Trophoblast cell (in vitro differentiated cells and primary cell): ENCODE data around the gene MAP2K6.

Source experiments
- DNase-seq, 2 donors: peaks; one replicate each; pipeline ENCODE4 v3.0.0-alpha.2; 2016
- H2AFZ ChIP-seq: 2 replicates; pipeline ENCODE4 v1.6.1; 2013; ENCODE audit warnings: low read length, moderate library complexity, mild to moderate bottlenecking; ENCODE audit not compliant: insufficient read depth, poor library complexity
- H2AK5ac ChIP-seq: 2 replicates; pipeline ENCODE4 v1.6.1; 2013; ENCODE audit warnings: mild to moderate bottlenecking, low read length
- H2BK120ac ChIP-seq: 2 replicates; pipeline ENCODE4 v1.6.1; 2013; ENCODE audit warnings: low read length, mild to moderate bottlenecking, moderate library complexity; ENCODE audit not compliant: insufficient read depth, poor library complexity
- H2BK12ac ChIP-seq: 2 replicates; pipeline ENCODE4 v1.6.1; 2013; ENCODE audit warnings: mild to moderate bottlenecking, low read length, moderate library complexity
- H2BK5ac ChIP-seq: 2 replicates; pipeline ENCODE4 v1.6.1; 2013; ENCODE audit warnings: low read length, low read depth, moderate library complexity, mild to moderate bottlenecking; ENCODE audit not compliant: poor library complexity
- H3K14ac ChIP-seq: 2 replicates; pipeline ENCODE4 v1.6.1; 2013; ENCODE audit warnings: mild to moderate bottlenecking, low read length
- H3K18ac ChIP-seq: 2 replicates; pipeline ENCODE4 v1.6.1; 2013; ENCODE audit warnings: mild to moderate bottlenecking, low read length
- H3K23ac ChIP-seq: 2 replicates; pipeline ENCODE4 v1.6.1; 2013; ENCODE audit warnings: low read length
- H3K27ac ChIP-seq: 2 replicates; pipeline ENCODE4 v1.5.1; 2013; ENCODE audit warnings: low read depth, mild to moderate bottlenecking, inconsistent platforms, low read length, moderate library complexity
- H3K27me3 ChIP-seq: 2 replicates; pipeline ENCODE4 v1.6.1; 2013; ENCODE audit warnings: inconsistent platforms, mild to moderate bottlenecking, low read length, moderate library complexity; ENCODE audit not compliant: insufficient read depth
- H3K36me3 ChIP-seq, 2 experiments: 1 replicate in 1 of 2; 2 replicates in 1 of 2; pipeline ENCODE4 v1.6.1; 2013; ENCODE audit warnings: low read length in 2 of 2, mild to moderate bottlenecking in 2 of 2, moderate library complexity in 1 of 2; ENCODE audit not compliant: insufficient read depth in 2 of 2, control insufficient read depth in 1 of 2
- H3K4ac ChIP-seq: 2 replicates; pipeline ENCODE4 v1.6.1; 2013; ENCODE audit warnings: low read depth, mild to moderate bottlenecking, low read length, moderate library complexity
- H3K4me1 ChIP-seq, 2 experiments: 1 replicate in 1 of 2; 2 replicates in 1 of 2; pipeline ENCODE4 v1.6.1; 2013; ENCODE audit warnings: low read length in 2 of 2, mild to moderate bottlenecking in 2 of 2, moderate library complexity in 1 of 2; ENCODE audit not compliant: insufficient read depth in 2 of 2, control insufficient read depth in 1 of 2
- H3K4me2 ChIP-seq: 2 replicates; pipeline ENCODE4 v1.6.1; 2013; ENCODE audit warnings: inconsistent platforms, mild to moderate bottlenecking, low read length, moderate library complexity
- H3K4me3 ChIP-seq: 2 replicates; pipeline ENCODE4 v1.5.1; 2013; ENCODE audit warnings: mild to moderate bottlenecking, low read depth, low read length, inconsistent platforms
- H3K79me1 ChIP-seq: one replicate; pipeline ENCODE4 v1.6.1; 2013; ENCODE audit warnings: low read length
- H3K79me2 ChIP-seq: 2 replicates; pipeline ENCODE4 v1.6.1; 2013; ENCODE audit warnings: low read length, mild to moderate bottlenecking; ENCODE audit not compliant: control insufficient read depth, insufficient read depth, poor library complexity
- H3K9ac ChIP-seq: 2 replicates; pipeline ENCODE4 v1.6.1; 2013; ENCODE audit warnings: mild to moderate bottlenecking, low read length
- H3K9me3 ChIP-seq: 2 replicates; pipeline ENCODE4 v1.6.1; 2013; ENCODE audit warnings: low read depth, mild to moderate bottlenecking, control low read depth, inconsistent platforms, low read length; ENCODE audit not compliant: insufficient read depth
- H4K12ac ChIP-seq: 2 replicates; pipeline ENCODE4 v1.6.1; 2013; ENCODE audit warnings: low read depth, mild to moderate bottlenecking, low read length, moderate library complexity
- H4K8ac ChIP-seq: 2 replicates; pipeline ENCODE4 v1.6.1; 2013; ENCODE audit warnings: low read depth, mild to moderate bottlenecking, low read length, moderate library complexity
- H4K91ac ChIP-seq: one replicate; pipeline ENCODE4 v1.6.1; 2013; ENCODE audit warnings: low read depth, mild to moderate bottlenecking, low read length, moderate library complexity
- WGBS: extraction: QIAGEN DNeasy Blood & Tissue Kit; methylation state at CpG from one replicate; pipeline ENCODE4 v1.1.7; 2013; ENCODE audit warnings: missing lambda C conversion rate; ENCODE audit not compliant: insufficient read length, insufficient coverage; ENCODE audit errors: extremely low coverage; 5-methylcytosine and 5-hydroxymethylcytosine counted together

MAP2K6 gene

DNA sequence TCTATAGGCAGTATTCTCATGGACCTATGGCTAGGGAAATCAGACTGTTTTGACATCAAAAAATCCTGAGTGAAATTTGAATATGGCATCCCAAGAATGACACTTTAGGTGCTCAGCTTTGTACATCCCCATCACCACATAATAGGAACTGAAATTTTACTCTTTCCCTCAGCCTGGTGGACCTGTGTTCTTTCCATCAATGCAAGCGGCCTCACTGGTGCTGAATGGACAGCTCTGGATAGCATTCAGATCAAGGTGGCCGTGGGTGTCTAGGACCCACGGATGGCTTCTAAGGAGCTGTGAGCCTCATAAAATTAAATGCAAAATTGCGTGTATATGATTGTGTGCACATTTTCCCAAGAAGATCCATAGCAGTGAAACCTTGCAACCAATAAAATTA is 152.6 kb downstream of the MAP2K6 start:
- no peaks in the 10 kb centered on the region for H3K79me2 ChIP-seq
- no peaks in the 10 kb centered on the region for H3K9me3 ChIP-seq
- H3K4me2 ChIP-seq, result no peak overlapping the region
- DNase-seq, result no peak
- H3K27ac ChIP-seq, result no peak overlapping the region
- H2BK12ac ChIP-seq, result no peak overlapping the region
- no peaks in the 10 kb centered on the region for H3K79me1 ChIP-seq
- H2BK5ac ChIP-seq, result no peak overlapping the region
- H2AFZ ChIP-seq, result no peak overlapping the region
- H4K12ac ChIP-seq, result no peak overlapping the region
- no peak overlapping the region for H3K4ac ChIP-seq
- no peak overlapping the region for H4K8ac ChIP-seq
- no peak overlapping the region for H3K18ac ChIP-seq
- no peak overlapping the region for H2AK5ac ChIP-seq
- no peak overlapping the region for H3K23ac ChIP-seq
- H3K4me1 ChIP-seq, result no peaks in the 10 kb centered on the region
- no peaks in the 10 kb centered on the region for H3K36me3 ChIP-seq
- H4K91ac ChIP-seq, result no peak overlapping the region
- no peak overlapping the region for H3K14ac ChIP-seq
- no CpG with 5 or more reads among the region's 4 CpGs for WGBS
- H3K4me3 ChIP-seq, result no peak overlapping the region
- H3K27me3 ChIP-seq, result no peaks in the 10 kb centered on the region
- H2BK120ac ChIP-seq, result no peak overlapping the region
- H3K9ac ChIP-seq, result no peak overlapping the region

DNA sequence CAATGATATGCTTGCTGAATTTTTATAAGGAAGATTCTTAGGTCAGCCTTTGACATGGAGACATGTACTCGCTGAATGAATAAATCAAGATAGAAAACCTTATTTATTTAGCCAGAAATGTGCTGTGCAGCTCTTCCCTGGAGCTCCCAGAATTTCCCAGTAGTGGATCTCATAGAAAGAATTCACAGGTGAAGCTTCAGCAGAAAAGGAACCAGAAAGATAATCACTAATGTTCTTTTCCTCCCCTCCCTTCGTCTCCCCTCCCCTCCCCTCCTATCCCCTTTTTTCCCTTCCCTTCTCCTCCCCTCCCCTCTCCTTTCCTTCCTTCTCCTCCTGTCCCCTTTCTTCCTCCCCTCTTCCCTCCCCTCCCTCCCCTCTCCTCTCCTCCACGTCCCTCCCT is 158.2 kb downstream of the MAP2K6 start:
- Histone ChIP-seq H2BK120ac (no peak overlapping the region), H3K18ac (no peak overlapping the region), H3K9me3 (no peaks in the 10 kb centered on the region), H3K14ac (no peak overlapping the region), H3K4ac (no peak overlapping the region), H4K12ac (no peak overlapping the region), H3K23ac (no peak overlapping the region), H4K91ac (no peak overlapping the region), H3K27me3 (no peaks in the 10 kb centered on the region), H3K79me2 (no peaks in the 10 kb centered on the region), H2BK5ac (no peak overlapping the region), H3K9ac (no peak overlapping the region), H2AK5ac (no peak overlapping the region), H2AFZ (no peak overlapping the region), H3K27ac (no peak overlapping the region), H3K36me3 (no peaks in the 10 kb centered on the region), H3K4me3 (no peak overlapping the region), H3K4me2 (no peak overlapping the region), H3K79me1 (no peaks in the 10 kb centered on the region), H4K8ac (no peak overlapping the region), H3K4me1 (no peaks in the 10 kb centered on the region), H2BK12ac (no peak overlapping the region)
- DNase-seq, result no peak
- 100% methylated on average over 1 of the region's 3 CpGs for WGBS

DNA sequence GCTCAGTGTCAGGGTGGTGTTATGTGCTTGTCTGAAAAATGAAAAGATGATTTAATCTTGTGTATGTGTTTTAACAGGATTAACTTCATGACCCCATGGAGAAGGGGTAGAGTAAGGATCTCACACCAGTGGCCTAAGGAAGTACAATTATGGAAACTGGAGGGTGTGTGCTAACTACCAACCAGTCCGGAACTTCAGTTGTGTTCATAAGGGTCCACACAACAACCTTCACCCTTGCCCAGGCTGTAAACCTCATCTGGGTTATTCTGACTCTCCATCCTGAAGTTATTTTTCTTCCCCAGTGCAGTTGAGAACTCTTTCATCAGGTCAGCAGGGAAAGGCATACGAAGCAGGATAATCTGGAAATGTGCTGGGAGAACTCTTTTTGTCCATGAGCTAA is 158.9 kb downstream of the MAP2K6 start:
- no peaks in the 10 kb centered on the region for H3K79me2 ChIP-seq
- H4K8ac ChIP-seq, result no peak overlapping the region
- H3K27me3 ChIP-seq, result no peaks in the 10 kb centered on the region
- H2BK120ac ChIP-seq, result no peak overlapping the region
- H3K4me2 ChIP-seq, result no peak overlapping the region
- H3K4me1 ChIP-seq, result no peaks in the 10 kb centered on the region
- no peak overlapping the region for H4K12ac ChIP-seq
- H3K4me3 ChIP-seq, result no peak overlapping the region
- H3K9ac ChIP-seq, result no peak overlapping the region
- no peak overlapping the region for H3K14ac ChIP-seq
- H3K36me3 ChIP-seq, result no peaks in the 10 kb centered on the region
- no peak overlapping the region for H2AFZ ChIP-seq
- no peak overlapping the region for H3K27ac ChIP-seq
- no peak overlapping the region for H4K91ac ChIP-seq
- no peak overlapping the region for H2BK12ac ChIP-seq
- no peaks in the 10 kb centered on the region for H3K79me1 ChIP-seq
- WGBS, result no CpG with 5 or more reads among the region's 2 CpGs
- no peak overlapping the region for H3K4ac ChIP-seq
- no peak for DNase-seq
- no peaks in the 10 kb centered on the region for H3K9me3 ChIP-seq
- no peak overlapping the region for H2AK5ac ChIP-seq
- H3K18ac ChIP-seq, result no peak overlapping the region
- no peak overlapping the region for H2BK5ac ChIP-seq
- no peak overlapping the region for H3K23ac ChIP-seq

DNA sequence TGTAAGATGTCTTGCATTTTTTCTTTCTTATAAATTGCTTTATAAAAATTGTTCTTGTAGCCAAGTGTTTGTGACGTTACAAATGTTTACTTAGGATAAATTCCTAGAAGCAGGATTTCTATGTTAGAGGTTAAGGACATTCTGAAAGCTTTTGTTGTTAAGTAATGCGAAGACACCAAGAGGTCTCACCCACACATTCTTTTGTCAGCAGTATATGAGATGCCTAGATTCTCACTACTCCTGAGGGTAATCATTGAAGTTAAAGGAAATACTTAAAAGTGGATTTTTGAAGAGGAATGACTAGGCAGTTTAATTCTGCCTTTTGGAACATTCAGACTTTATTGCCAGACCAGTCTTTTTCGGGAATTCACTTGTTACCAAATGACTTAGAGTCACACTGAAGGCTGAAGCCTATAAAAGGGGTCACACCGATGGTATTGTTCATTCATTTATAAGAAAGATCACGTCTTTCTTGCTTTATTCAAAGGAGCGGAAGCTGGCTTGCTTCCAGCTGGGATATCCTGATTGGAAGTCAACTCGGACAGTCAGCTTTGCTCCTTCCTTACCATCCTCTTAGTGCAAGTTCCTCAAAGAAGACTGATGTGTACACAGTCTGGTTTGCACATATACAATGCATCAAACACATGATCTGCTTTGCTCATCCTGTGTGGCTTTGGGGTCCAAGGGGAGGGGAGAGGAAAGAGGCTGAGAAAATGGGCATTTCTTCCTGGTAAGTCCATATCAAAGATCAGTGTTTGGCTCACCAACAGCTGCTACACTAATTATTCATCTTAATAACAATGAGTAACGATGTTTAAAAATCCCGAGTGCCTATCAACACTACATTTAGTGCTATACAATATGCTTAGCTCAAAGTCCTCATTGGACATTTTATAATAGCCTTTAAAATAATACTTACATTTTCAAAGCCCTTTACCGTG is 160.0 kb downstream of the MAP2K6 start:
- H3K23ac ChIP-seq, result no peak overlapping the region
- no peaks in the 10 kb centered on the region for H3K36me3 ChIP-seq
- H4K8ac ChIP-seq, result no peak overlapping the region
- H2AFZ ChIP-seq, result no peak overlapping the region
- no peak overlapping the region for H2BK12ac ChIP-seq
- DNase-seq, result peak in 1 of 2 donors; percentile 73
- no peak overlapping the region for H3K27ac ChIP-seq
- H4K91ac ChIP-seq, result no peak overlapping the region
- H2AK5ac ChIP-seq, result no peak overlapping the region
- no peak overlapping the region for H3K4ac ChIP-seq
- no peaks in the 10 kb centered on the region for H3K27me3 ChIP-seq
- no peak overlapping the region for H3K4me3 ChIP-seq
- no CpG with 5 or more reads among the region's 10 CpGs for WGBS
- no peak overlapping the region for H2BK5ac ChIP-seq
- H3K4me1 ChIP-seq, result no peaks in the 10 kb centered on the region
- H3K79me2 ChIP-seq, result no peaks in the 10 kb centered on the region
- no peak overlapping the region for H3K9ac ChIP-seq
- H2BK120ac ChIP-seq, result no peak overlapping the region
- H3K79me1 ChIP-seq, result no peaks in the 10 kb centered on the region
- H3K9me3 ChIP-seq, result no peaks in the 10 kb centered on the region
- H4K12ac ChIP-seq, result no peak overlapping the region
- H3K18ac ChIP-seq, result no peak overlapping the region
- no peak overlapping the region for H3K4me2 ChIP-seq
- no peak overlapping the region for H3K14ac ChIP-seq
